ENCODE measurements around the gene RAB17. TPM values are rescaled to one million over a fixed set of nuclear protein-coding genes. Genes with fewer than 3 reads are reported as not detected.

The RAB17 gene
- total and polyA plus RNA-seq, 7 donors: 0.33 to 48.8 (median 2.8) TPM

GRCh38 chr2:237594514-237594871, 4.0 kb upstream of the RAB17 start:
- no peak for DNase-seq

DNA sequence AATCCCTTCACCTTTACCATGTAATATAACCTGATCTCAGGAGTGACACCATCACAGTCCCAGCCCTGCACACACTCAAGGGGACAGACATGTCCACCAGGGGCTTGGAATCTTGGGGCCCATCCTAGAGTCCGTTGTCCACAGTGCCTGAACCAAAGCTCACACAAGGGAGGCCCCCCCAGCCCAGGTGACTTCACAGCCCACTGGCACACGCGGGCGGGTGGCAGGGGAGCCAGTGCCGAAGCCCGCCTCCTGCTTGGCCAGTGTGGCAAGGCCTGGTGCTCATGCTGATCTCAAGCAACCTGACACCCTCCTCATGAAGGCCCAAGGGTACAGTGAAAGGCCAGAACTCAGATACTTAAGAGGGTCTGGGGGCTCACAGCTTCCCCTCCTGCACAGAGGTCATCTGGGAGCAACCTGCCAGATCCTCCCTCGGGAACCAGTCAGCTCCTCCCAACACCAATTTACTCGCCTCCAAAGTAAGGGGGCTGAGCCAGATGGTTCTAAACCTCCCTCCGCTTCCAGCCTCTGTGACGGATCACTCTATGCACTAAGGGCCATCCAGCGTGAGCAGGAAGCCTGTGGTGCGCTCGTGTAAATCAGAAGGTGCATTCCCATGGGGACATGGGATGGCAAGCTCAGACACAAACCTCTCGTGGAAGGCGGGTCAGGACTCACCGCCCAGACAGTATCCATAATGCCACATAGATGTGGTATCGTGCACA, 3.2 kb upstream of the RAB17 start:
- TF ChIP-seq POLR2AphosphoS5 (IDR thresholded peaks at IDR 0.05) (no peak), POLR2A (IDR thresholded peaks at IDR 0.05) (no peak), EP300 (IDR thresholded peaks at IDR 0.05) (no peak)
- TF ChIP-seq, protein P1, sequence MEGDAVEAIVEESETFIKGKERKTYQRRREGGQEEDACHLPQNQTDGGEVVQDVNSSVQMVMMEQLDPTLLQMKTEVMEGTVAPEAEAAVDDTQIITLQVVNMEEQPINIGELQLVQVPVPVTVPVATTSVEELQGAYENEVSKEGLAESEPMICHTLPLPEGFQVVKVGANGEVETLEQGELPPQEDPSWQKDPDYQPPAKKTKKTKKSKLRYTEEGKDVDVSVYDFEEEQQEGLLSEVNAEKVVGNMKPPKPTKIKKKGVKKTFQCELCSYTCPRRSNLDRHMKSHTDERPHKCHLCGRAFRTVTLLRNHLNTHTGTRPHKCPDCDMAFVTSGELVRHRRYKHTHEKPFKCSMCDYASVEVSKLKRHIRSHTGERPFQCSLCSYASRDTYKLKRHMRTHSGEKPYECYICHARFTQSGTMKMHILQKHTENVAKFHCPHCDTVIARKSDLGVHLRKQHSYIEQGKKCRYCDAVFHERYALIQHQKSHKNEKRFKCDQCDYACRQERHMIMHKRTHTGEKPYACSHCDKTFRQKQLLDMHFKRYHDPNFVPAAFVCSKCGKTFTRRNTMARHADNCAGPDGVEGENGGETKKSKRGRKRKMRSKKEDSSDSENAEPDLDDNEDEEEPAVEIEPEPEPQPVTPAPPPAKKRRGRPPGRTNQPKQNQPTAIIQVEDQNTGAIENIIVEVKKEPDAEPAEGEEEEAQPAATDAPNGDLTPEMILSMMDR (IDR thresholded peaks at IDR 0.05): no peak
- peak overlapping the region; percentile 77 to 85 (median 81) for H3K27ac ChIP-seq
- H3K4me1 ChIP-seq: peaks cover 0 to 38% (median 33%) of the 10 kb centered on the region in 4 donors
- no peak overlapping the region for H3K4me3 ChIP-seq
- H3K36me3 ChIP-seq: no peaks in the 10 kb centered on the region
- intact Hi-C loops (cut with DNase I): no loop called here
- H3K9me3 ChIP-seq: no peaks in the 10 kb centered on the region
- 84 to 92% methylated on average over 17 of the region's 17 CpGs for WGBS, 2 donors
- H3K27me3 ChIP-seq: no peaks in the 10 kb centered on the region
- DNase-seq: no peak

More at GRCh38 chr2:237594514-237594871, 4.0 kb upstream of the RAB17 start:
- WGBS, 2 donors: 65 to 76% methylated on average over 5 of the region's 5 CpGs
- H3K27me3 ChIP-seq: no peaks in the 10 kb centered on the region
- no peak overlapping the region for H3K4me3 ChIP-seq
- TF ChIP-seq POLR2AphosphoS5 (IDR thresholded peaks at IDR 0.05): no peak
- peak in 1 of 4 donors; percentile 42 for TF ChIP-seq EP300 (IDR thresholded peaks at IDR 0.05)
- TF ChIP-seq, protein P1 (IDR thresholded peaks at IDR 0.05): no peak
- TF ChIP-seq POLR2A (IDR thresholded peaks at IDR 0.05): no peak
- H3K9me3 ChIP-seq: no peaks in the 10 kb centered on the region
- H3K27ac ChIP-seq: peak overlapping the region; percentile 77 to 85 (median 81)
- no peaks in the 10 kb centered on the region for H3K36me3 ChIP-seq
- H3K4me1 ChIP-seq: peaks cover 0 to 44% (median 38%) of the 10 kb centered on the region in 4 donors
- intact Hi-C loops (cut with DNase I): no loop called here

- no peak for DNase-seq
- WGBS, 2 donors: 92 to 94% methylated on average over 10 of the region's 10 CpGs
- intact Hi-C loops (cut with DNase I): no loop called here
- peak overlapping the region; percentile 77 to 85 (median 81) for H3K27ac ChIP-seq
- no peaks in the 10 kb centered on the region for H3K27me3 ChIP-seq
- no peak overlapping the region for H3K4me3 ChIP-seq
- no peaks in the 10 kb centered on the region for H3K36me3 ChIP-seq
- no peaks in the 10 kb centered on the region for H3K9me3 ChIP-seq
- H3K4me1 ChIP-seq: peaks cover 0 to 38% (median 33%) of the 10 kb centered on the region in 4 donors
- no peak for TF ChIP-seq POLR2A (IDR thresholded peaks at IDR 0.05)
- TF ChIP-seq POLR2AphosphoS5 (IDR thresholded peaks at IDR 0.05): no peak
- TF ChIP-seq EP300 (IDR thresholded peaks at IDR 0.05): no peak
- TF ChIP-seq, protein P1 (IDR thresholded peaks at IDR 0.05): no peak
Observed at GRCh38 chr2:237593036-237593435, 2.5 kb upstream of the RAB17 start.

- no peak for TF ChIP-seq EP300 (IDR thresholded peaks at IDR 0.05)
- TF ChIP-seq, protein P1 (IDR thresholded peaks at IDR 0.05): no peak
- H3K27ac ChIP-seq: no peak overlapping the region
- H3K27me3 ChIP-seq: no peaks in the 10 kb centered on the region
- H3K9me3 ChIP-seq: no peaks in the 10 kb centered on the region
- no peak for DNase-seq
- peaks cover 0 to 38% (median 33%) of the 10 kb centered on the region in 4 donors for H3K4me1 ChIP-seq
- 95 to 96% methylated on average over 18 of the region's 18 CpGs for WGBS, 2 donors
- no peak overlapping the region for H3K4me3 ChIP-seq
- no peaks in the 10 kb centered on the region for H3K36me3 ChIP-seq
- intact Hi-C loops (cut with DNase I): no loop called here
Observed at GRCh38 chr2:237592425-237592980, 2.0 kb upstream of the RAB17 start.
